SK-N-SH treated with all-trans-retinoic acid at 6 μM for 48 hours (cell line): ENCODE results near the gene MYO9A.

Source experiments
- ATAC-seq: fragments of 200-7000 bp; cut with Tn5 transposase; 3 replicates; pipeline ENCODE4 v1.9.1; 2020; ENCODE audit warnings: mild to moderate bottlenecking, moderate library complexity
- CSDC2 ChIP-seq: fragments of 250-450 bp; sonication (Bioruptor Pico); IDR thresholded peaks from 2 replicates; pipeline ENCODE4 v1.5.0; 2020; ENCODE audit warnings: mild to moderate bottlenecking, moderate library complexity
- CSRNP3 ChIP-seq: fragments of 250-450 bp; sonication (Bioruptor Pico); IDR thresholded peaks from 2 replicates; pipeline ENCODE4 v1.5.1; 2021; ENCODE audit warnings: mild to moderate bottlenecking, moderate library complexity
- ISL1 ChIP-seq: fragments of 250-450 bp; sonication (Bioruptor Pico); IDR thresholded peaks from 2 replicates; pipeline ENCODE4 v2.1.2; 2022; ENCODE audit warnings: mild to moderate bottlenecking, moderate library complexity
- OSR1 ChIP-seq: fragments of 250-450 bp; sonication (Bioruptor Pico); IDR thresholded peaks from 2 replicates; pipeline ENCODE4 v1.8.0; 2022; ENCODE audit warnings: moderate library complexity, mild to moderate bottlenecking, inconsistent platforms
- POU6F1 ChIP-seq: fragments of 250-450 bp; sonication (Bioruptor Pico); IDR thresholded peaks from 2 replicates; pipeline ENCODE4 v1.8.0; 2021; ENCODE audit warnings: low read depth, mild to moderate bottlenecking, moderate library complexity, borderline replicate concordance
- PPARA ChIP-seq: fragments of 250-450 bp; sonication (Bioruptor Pico); IDR thresholded peaks from 2 replicates; pipeline ENCODE4 v1.5.0; 2020; ENCODE audit warnings: mild to moderate bottlenecking, borderline replicate concordance
- RARB ChIP-seq: fragments of 250-450 bp; sonication (Bioruptor Pico); IDR thresholded peaks from 2 replicates; pipeline ENCODE4 v1.8.0; 2021; ENCODE audit warnings: mild to moderate bottlenecking, moderate library complexity
- SNAI2 ChIP-seq: fragments of 250-450 bp; sonication (Bioruptor Pico); IDR thresholded peaks from 2 replicates; pipeline ENCODE4 v1.5.0; 2020; ENCODE audit warnings: mild to moderate bottlenecking, moderate library complexity
- TCF4 ChIP-seq: fragments of 250-450 bp; sonication (Bioruptor Pico); IDR thresholded peaks from 2 replicates; pipeline ENCODE4 v1.8.0; 2021; ENCODE audit warnings: mild to moderate bottlenecking, moderate library complexity, borderline replicate concordance
- TOX ChIP-seq: fragments of 250-450 bp; sonication (Bioruptor Pico); IDR thresholded peaks from 2 replicates; pipeline ENCODE4 v1.8.0; 2021; ENCODE audit warnings: mild to moderate bottlenecking, moderate library complexity, borderline replicate concordance
- ZC3H10 ChIP-seq: fragments of 250-450 bp; sonication (Bioruptor Pico); IDR thresholded peaks from 2 replicates; pipeline ENCODE4 v1.5.1; 2021; ENCODE audit warnings: mild to moderate bottlenecking, moderate library complexity
- ZFP30 ChIP-seq: fragments of 450-650 bp; formaldehyde crosslinking; IDR thresholded peaks from 2 replicates; pipeline ENCODE4 v1.5.0; 2022; ENCODE audit warnings: mild to moderate bottlenecking, moderate library complexity
- ZNF565 ChIP-seq: fragments of 450-650 bp; formaldehyde crosslinking; conservative IDR thresholded peaks from 2 replicates; pipeline ENCODE4 v1.5.0; 2020; ENCODE audit warnings: low read depth, mild to moderate bottlenecking, moderate library complexity
- TF ChIP-seq, protein P1 (sequence below): fragments of 250-450 bp; sonication (Bioruptor Pico); IDR thresholded peaks from 2 replicates; pipeline ENCODE4 v1.8.0; 2020; ENCODE audit warnings: mild to moderate bottlenecking, moderate library complexity, borderline replicate concordance
- TF ChIP-seq, protein P2 (sequence below): fragments of 250-450 bp; sonication (Bioruptor Pico); IDR thresholded peaks from 2 replicates; pipeline ENCODE4 v1.5.0; 2020; ENCODE audit warnings: mild to moderate bottlenecking, moderate library complexity

The MYO9A gene

DNA sequence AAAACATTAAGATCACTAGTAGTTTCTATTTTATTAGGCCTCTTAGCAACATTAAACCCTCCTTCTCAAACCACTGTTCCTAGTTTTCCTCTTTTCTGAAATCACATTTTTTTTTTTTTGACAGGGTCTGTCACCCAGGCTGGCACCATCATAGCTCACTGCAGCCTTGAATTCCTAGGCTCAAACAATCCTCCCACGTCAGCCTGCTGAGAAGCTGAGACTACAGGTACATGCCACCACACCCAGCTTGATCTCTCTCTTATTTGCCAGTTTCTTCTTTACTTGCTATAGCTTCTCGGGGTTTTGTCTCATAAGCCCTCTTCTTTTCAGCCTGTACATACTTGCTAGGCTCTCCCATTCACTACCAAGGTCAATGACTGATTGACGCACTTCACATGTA is 28.3 kb upstream of the MYO9A start:
- ATAC-seq, result no peak
- TF ChIP-seq, protein P1, sequence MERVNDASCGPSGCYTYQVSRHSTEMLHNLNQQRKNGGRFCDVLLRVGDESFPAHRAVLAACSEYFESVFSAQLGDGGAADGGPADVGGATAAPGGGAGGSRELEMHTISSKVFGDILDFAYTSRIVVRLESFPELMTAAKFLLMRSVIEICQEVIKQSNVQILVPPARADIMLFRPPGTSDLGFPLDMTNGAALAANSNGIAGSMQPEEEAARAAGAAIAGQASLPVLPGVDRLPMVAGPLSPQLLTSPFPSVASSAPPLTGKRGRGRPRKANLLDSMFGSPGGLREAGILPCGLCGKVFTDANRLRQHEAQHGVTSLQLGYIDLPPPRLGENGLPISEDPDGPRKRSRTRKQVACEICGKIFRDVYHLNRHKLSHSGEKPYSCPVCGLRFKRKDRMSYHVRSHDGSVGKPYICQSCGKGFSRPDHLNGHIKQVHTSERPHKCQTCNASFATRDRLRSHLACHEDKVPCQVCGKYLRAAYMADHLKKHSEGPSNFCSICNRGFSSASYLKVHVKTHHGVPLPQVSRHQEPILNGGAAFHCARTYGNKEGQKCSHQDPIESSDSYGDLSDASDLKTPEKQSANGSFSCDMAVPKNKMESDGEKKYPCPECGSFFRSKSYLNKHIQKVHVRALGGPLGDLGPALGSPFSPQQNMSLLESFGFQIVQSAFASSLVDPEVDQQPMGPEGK (CRISPR knock-in tag), result no peak
- TF ChIP-seq, protein P2, sequence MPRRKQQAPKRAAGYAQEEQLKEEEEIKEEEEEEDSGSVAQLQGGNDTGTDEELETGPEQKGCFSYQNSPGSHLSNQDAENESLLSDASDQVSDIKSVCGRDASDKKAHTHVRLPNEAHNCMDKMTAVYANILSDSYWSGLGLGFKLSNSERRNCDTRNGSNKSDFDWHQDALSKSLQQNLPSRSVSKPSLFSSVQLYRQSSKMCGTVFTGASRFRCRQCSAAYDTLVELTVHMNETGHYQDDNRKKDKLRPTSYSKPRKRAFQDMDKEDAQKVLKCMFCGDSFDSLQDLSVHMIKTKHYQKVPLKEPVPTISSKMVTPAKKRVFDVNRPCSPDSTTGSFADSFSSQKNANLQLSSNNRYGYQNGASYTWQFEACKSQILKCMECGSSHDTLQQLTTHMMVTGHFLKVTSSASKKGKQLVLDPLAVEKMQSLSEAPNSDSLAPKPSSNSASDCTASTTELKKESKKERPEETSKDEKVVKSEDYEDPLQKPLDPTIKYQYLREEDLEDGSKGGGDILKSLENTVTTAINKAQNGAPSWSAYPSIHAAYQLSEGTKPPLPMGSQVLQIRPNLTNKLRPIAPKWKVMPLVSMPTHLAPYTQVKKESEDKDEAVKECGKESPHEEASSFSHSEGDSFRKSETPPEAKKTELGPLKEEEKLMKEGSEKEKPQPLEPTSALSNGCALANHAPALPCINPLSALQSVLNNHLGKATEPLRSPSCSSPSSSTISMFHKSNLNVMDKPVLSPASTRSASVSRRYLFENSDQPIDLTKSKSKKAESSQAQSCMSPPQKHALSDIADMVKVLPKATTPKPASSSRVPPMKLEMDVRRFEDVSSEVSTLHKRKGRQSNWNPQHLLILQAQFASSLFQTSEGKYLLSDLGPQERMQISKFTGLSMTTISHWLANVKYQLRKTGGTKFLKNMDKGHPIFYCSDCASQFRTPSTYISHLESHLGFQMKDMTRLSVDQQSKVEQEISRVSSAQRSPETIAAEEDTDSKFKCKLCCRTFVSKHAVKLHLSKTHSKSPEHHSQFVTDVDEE (CRISPR knock-in tag), result no peak
- TF ChIP-seq CSDC2 (CRISPR knock-in tag), result no peak
- TF ChIP-seq SNAI2 (CRISPR knock-in tag), result no peak
- no peak for TF ChIP-seq POU6F1 (CRISPR knock-in tag)
- no peak for TF ChIP-seq CSRNP3 (CRISPR knock-in tag)
- no peak for TF ChIP-seq TOX
- no peak for TF ChIP-seq RARB (CRISPR knock-in tag)
- no peak for TF ChIP-seq PPARA (CRISPR knock-in tag)
- TF ChIP-seq ZFP30, result no peak
- no peak for TF ChIP-seq ZC3H10 (CRISPR knock-in tag)

DNA sequence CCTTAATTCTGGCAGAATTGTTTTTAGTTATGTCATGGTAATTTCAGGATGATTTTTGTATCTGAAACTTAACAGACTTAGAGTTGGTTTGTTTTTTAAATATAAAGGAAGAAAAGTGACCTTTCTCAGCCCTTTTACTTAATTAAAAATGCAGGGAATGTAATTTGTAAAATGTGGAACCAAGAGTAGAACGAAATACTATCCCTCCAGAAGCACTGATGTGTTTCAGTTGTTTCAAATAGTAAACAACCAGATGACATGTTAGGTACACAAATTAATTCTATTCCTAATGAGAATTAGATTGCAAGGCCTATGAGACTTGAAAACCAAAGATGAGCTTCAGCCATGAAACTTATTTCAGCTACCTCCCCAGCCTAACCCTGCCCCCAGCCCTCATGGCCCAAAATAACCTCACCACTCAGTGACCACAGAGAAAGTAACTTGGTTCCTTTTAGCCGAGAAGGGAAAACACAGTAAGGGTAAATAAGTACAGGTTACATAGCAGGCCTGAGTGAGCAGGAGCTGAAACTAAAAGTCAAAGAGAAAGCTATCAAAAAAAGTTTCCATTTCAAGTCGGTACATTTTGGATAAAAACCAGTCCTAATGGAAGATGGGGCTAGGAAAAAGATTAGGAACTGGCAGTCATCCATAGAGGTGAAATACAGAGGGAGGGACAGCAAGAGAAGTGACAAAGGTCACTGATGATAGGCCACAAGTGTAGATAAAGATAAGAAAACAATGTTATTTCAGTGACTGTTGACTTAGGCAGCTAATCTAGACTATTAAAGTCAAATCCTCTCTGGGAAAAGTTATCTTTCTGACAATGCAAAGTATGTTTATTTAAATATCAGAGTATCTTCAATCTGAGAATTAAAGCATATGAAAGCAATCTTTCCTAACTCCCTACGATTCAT is 23.5 kb upstream of the MYO9A start:
- TF ChIP-seq TCF4 (no peak), ISL1 (CRISPR knock-in tag) (peak; percentile 80)
- TF ChIP-seq, all 23 proteins: peak for 1
- no peak for ATAC-seq

- ATAC-seq, result no peak
- TF ChIP-seq ZNF565 (no peak), ISL1 (CRISPR knock-in tag) (no peak), CSRNP3 (CRISPR knock-in tag) (no peak), POU6F1 (CRISPR knock-in tag) (no peak), SNAI2 (CRISPR knock-in tag) (no peak), OSR1 (CRISPR knock-in tag) (no peak)
- TF ChIP-seq, protein P2 (CRISPR knock-in tag), result no peak
These were observed 22.1 kb upstream of the MYO9A start for GRCh38 chr15:72140088-72140487.
